22Rv1 (cell line): ENCODE results near the gene TBC1D2B.
"Not testable (repeated sequence)": the region's sequence is repeated elsewhere in the genome, so short reads cannot be mapped to it uniquely, and the experiment has no call there.

Experiments
- ZFX ChIP-seq: fragments of 450-650 bp; IDR thresholded peaks from 2 replicates; pipeline ENCODE4 v1.6.1; 2017; ENCODE audit warnings: antibody characterized with exemption, borderline replicate concordance
- TF ChIP-seq, protein P1 (sequence below): fragments of 450-650 bp; IDR thresholded peaks from 2 replicates; pipeline ENCODE4 v1.5.1; 2017; ENCODE audit warnings: mild to moderate bottlenecking

DNA sequence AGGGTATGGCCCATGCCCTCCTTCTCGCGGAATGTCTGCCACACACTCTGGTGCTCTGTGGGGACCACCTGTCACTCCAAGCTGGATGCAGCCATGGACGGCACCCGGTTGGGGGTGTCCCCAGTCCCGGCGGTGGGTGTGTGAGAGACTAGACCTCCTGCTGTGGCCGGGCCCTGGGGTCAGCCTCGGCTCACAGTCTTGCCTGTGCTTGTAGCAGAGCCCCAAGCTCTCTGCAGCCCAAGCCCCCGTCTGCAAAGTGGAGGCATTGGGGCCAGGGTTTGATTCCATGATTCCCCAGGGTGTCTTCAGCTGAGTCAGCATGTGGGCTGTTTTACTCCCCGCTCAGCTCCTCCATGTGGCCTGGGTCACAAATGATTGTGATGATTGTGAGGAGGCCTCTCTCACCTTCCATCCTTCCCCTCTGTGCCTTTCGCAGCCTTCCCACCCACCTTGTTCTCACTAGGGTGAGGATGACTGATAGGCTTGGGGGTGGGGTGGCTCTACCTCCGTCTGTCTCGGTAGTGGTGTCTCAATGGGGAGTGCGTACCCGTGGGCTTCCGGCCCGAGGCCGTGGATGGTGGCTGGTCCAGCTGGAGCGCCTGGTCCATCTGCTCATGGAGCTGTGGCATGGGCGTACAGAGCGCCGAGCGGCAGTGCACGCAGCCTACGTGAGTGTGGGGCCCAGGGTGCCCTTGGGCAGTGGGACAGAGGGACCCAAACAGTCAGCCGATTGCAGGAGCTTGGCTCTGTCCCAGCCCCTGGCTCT lies 100.6 kb downstream of the TBC1D2B start:
- TF ChIP-seq, protein P1, sequence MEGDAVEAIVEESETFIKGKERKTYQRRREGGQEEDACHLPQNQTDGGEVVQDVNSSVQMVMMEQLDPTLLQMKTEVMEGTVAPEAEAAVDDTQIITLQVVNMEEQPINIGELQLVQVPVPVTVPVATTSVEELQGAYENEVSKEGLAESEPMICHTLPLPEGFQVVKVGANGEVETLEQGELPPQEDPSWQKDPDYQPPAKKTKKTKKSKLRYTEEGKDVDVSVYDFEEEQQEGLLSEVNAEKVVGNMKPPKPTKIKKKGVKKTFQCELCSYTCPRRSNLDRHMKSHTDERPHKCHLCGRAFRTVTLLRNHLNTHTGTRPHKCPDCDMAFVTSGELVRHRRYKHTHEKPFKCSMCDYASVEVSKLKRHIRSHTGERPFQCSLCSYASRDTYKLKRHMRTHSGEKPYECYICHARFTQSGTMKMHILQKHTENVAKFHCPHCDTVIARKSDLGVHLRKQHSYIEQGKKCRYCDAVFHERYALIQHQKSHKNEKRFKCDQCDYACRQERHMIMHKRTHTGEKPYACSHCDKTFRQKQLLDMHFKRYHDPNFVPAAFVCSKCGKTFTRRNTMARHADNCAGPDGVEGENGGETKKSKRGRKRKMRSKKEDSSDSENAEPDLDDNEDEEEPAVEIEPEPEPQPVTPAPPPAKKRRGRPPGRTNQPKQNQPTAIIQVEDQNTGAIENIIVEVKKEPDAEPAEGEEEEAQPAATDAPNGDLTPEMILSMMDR = not testable (repeated sequence)
- not testable (repeated sequence) for TF ChIP-seq ZFX
